ENCODE data around the gene FBXO45. TPM values are rescaled to one million over a fixed set of nuclear protein-coding genes. Genes with fewer than 3 reads are reported as not detected.

Gene FBXO45
- total RNA-seq, 1 donor: 14.0 TPM

- no peak overlapping the region for H3K4me3 ChIP-seq (ENCODE audit: low read depth, low read length)
- TF ChIP-seq CTCF (IDR thresholded peaks at IDR 0.05; ENCODE audit: insufficient read depth, low read length): no peak
- DNase-seq (ENCODE audit: low read depth): no peak
These were observed 56.4 kb downstream of the FBXO45 start for GRCh38 chr3:196624907-196625306.

- TF ChIP-seq CTCF (IDR thresholded peaks at IDR 0.05; ENCODE audit: insufficient read depth, low read length): no peak
- no peak for DNase-seq (ENCODE audit: low read depth)
- H3K4me3 ChIP-seq (ENCODE audit: low read depth, low read length): no peak overlapping the region
These were observed 56.9 kb downstream of the FBXO45 start for GRCh38 chr3:196625331-196625730.

DNA sequence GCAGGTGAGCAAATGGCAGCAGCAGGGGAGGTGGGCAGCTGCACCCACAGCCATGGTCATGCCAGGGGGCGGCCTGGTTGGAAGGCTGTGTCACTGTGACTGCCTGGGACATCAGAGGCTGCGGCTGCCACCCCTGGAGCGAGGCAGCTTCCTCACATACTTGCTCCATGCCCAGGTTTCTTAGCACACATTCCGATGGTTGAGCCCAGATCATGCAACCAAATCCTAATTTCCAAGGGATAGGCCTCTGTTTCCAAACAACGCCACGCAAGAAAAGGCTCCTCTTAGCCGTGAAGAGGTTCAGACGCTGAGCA is 59.4 kb downstream of the FBXO45 start:
- no peak for DNase-seq (ENCODE audit: low read depth)
- H3K4me3 ChIP-seq (ENCODE audit: low read depth, low read length): no peak overlapping the region
- no peak for TF ChIP-seq CTCF (IDR thresholded peaks at IDR 0.05; ENCODE audit: insufficient read depth, low read length)

DNA sequence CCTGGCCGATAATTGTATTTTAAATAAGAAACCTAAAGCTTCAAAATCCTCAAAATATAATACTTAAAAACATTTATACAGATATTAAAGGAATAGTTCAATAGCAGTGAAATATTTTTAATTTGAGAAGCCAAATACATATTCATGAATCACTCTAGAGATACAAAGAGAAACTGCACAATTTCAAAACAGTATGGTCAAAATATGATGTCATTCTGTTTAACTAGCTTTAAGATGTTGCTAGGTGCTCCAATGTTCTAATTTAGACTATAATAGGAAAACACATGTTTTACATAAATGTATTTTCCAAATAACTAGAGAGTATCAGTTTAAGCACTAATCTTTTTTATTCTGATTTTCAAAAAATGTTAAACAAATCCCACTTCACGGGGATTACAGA is 60.8 kb downstream of the FBXO45 start:
- no peak overlapping the region for H3K4me3 ChIP-seq (ENCODE audit: low read depth, low read length)
- TF ChIP-seq CTCF (IDR thresholded peaks at IDR 0.05; ENCODE audit: insufficient read depth, low read length): no peak
- DNase-seq (ENCODE audit: low read depth): no peak

DNA sequence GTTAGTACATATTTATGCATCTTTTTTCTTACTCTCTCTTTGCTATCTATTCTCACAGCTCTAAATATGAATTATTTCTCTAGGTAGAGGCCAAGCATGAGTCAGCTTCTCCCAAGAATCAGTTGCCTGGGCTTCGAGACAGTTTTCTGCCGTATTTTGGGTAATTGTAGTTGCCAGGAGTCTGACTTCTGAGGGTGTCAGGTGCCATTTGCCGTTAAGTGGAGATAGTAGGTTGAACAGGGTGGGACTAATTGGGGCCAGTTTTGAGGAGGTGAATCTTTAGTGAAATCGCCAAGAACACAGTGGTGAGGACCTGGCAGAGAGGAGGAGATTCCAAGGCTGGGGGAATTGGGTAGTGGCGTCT is 63.2 kb downstream of the FBXO45 start:
- peak overlapping the region; percentile 72 for H3K4me3 ChIP-seq (ENCODE audit: low read depth, low read length)
- peak; percentile 27 for DNase-seq (ENCODE audit: low read depth)
- TF ChIP-seq CTCF (IDR thresholded peaks at IDR 0.05; ENCODE audit: insufficient read depth, low read length): no peak

DNA sequence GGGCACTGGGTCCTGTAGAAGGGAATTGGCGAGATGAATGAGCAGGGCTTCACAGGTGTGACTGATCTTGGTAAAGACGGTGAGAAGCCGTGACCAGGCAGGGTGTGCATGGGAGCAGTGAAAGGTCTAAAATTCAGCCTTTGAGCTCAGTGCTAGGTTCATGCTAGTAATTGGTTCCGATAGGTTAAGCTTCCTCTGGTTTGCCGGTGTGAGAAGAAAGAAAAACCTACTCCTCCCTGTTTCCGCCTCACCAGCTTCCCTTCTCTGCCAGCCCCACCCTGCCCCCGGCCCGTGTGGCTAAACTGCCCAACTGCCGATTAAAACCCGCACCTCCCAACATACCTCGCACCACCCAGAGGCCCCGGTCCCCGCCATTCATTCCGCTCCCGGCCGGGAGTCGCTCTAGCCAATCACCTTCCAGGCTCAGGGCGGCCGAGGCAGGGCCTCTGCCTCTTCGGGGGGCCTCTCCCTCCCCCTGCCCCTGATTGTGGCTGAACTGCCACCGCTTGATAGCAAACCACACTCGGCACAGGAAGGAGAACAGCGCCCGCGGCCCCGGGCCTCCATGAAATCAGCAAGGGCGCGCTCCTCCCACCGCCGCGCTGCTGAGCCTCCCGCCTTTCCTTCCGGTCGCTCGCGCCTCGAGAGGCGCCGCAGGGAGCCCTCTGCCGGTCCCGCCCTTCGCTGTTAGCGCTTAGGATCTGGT is 63.7 kb downstream of the FBXO45 start:
- peak; percentile 58 for DNase-seq (ENCODE audit: low read depth)
- peak overlapping the region; percentile 72 for H3K4me3 ChIP-seq (ENCODE audit: low read depth, low read length)
- TF ChIP-seq CTCF (IDR thresholded peaks at IDR 0.05; ENCODE audit: insufficient read depth, low read length): peak; percentile 33

- no peak overlapping the region for H3K4me3 ChIP-seq (ENCODE audit: low read depth, low read length)
- no peak for TF ChIP-seq CTCF (IDR thresholded peaks at IDR 0.05; ENCODE audit: insufficient read depth, low read length)
- no peak for DNase-seq (ENCODE audit: low read depth)
These were observed 65.2 kb downstream of the FBXO45 start for GRCh38 chr3:196633555-196634151.
